SIG-M5 (cell line): ENCODE measurements around the gene GJA3.
A peak's percentile ranks its signal among the peaks of the same experiment; 100 is the strongest.

Experiments used
- DNase-seq: peaks from one replicate; lab custom pipeline; 2025; lab: John Stamatoyannopoulos, UW

GJA3 gene

DNA sequence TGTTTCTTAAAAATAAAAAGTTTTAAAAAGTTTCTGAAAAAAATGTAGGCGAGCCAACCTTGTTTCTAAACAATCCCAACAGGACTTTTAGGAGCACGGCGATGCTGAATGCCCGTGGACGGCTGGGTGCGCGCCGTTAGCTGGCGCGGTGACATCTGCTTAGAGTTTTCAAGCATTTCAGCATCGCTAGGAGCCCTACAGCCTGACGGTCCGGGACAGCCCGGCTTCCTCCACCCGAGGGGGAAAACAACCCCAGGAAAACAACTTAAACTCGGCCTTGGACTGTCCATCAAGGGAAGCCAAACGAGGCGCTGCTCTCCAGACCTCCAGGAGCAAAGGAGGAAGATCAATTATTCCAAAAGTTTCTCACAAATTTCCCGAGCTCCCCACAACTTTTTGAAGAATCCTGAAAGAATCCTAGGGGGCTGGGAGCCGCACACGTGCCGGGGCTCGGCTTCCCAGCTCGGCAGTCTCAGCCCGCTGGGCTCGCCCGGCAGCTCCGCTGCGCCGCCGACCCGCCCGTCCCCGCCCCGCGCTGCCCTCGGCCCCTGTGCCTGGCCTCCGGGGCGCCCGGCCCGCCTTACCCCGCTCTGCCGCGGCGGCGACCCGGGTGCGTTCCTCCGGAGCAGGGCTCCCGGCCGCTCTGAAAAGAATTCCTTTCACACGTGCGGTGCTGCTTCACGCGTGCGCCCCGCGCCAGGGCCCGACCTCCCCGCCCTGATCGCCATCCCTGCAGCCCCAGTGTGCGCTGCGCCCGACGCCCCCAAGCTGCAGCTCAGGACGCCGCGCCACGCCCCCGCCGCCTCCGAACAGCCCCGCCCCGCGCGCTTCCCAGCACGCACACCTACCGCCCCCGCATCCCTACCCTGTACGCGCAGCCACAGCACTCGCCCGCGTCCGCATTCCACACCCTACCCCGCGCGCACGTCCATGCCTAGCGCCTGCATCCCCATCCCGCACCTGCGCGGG is at the start of gene GJA3:
Gene GJA3 (minus strand): TSS at position 747 of the 969 bp plus-strand sequence. CDS start 17,764 bp downstream, outside the sequence.
- DNase-seq, result no peak

DNA sequence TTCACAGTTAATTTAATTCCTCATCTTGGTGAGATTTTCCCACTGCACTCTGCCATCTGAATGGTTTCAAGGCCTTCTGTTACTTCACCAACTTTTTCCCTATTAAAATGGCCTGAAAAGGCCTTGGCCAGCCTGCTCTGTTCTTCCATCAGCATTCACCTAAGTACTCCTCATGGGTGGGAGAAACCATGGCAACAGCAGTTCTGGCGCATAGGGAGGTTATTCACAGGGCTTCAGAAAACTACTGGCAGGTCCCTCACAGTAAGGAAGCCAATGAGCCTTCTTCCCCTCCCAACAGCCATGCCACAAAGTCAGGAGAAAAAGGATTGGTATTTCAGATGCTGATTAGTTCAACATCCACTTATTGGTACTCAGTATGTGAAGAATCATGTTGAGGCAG is 49.1 kb upstream of the GJA3 start:
- no peak for DNase-seq

DNA sequence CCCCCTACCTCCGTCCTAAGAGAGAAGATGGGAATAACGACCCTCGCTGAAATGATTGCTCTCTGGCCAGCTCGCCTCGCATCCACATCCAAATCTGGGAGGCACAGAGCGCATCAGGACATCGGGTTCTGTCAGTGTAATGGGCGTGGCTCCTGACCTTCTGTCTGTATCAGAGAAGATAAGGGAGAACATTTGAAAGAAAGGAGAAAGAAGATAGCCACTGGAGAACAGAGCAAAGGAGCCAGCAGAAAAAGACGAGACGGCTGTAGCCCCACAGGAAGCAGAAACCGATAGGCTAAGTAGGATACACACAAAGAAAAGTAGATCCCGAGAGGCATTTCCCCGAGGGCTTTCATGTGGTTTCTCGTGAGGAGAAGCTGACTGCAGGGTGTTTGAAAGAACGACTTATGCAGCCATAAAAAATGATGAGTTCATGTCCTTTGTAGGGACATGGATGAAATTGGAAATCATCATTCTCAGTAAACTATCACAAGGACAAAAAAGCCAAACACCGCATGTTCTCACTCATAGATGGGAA is 45.9 kb upstream of the GJA3 start:
- no peak for DNase-seq

DNA sequence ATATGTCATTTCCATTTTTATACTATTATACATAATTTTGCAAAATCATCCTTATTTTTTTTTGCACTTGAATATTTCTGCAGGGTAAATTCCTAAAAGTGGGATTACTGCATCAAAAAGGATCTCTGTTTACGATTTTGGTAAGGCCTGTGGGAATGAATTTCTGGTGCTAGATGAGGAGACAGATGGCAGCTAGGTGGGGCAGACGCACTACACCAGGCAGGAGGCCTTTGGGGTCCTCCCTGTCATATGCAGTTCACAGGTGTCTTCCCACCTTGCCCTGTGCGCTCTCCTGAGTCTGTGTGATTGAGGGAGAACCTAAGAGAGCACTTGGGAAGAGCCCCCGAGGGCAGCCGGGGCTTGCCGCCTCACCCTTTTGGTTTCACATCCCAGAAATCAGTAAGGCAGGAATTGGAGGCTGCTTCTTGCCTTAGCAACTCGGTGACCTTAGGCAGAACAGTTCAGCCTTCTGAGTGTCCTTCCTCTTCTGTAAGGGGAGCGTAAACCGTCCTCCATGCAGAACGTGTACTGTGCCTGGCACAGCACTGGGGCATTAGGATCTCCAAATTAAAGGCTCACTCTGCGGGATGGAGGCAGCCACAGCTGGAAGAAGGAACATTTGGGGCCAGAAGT is 45.3 kb upstream of the GJA3 start:
- no peak for DNase-seq

GRCh38 chr13:20198781-20199180 is 37.9 kb upstream of the GJA3 start:
- DNase-seq, result no peak

GRCh38 chr13:20197361-20197834 is 36.5 kb upstream of the GJA3 start:
- no peak for DNase-seq

- no peak for DNase-seq
Observed at GRCh38 chr13:20195801-20196200, 34.9 kb upstream of the GJA3 start.

- no peak for DNase-seq
Observed at GRCh38 chr13:20193907-20194631, 33.2 kb upstream of the GJA3 start.

- no peak for DNase-seq
Observed at GRCh38 chr13:20193162-20193906, 32.5 kb upstream of the GJA3 start.

DNA sequence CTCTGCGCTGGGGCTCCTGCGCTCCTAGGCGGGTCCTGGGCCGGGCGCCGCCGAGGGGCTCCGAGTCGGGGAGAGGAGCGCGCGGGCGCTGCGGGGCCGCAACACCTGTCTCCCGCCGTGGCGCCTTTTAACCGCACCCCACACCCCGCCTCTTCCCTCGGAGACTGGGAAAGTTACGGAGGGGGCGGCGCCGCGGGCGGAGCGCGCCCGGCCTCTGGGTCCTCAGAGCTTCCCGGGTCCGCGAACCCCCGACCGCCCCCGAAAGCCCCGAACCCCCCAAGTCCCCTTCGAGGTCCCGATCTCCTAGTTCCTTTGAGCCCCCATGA is 31.9 kb upstream of the GJA3 start, which contains the start of gene GJB2:
Gene GJB2 (minus strand): TSS at position 103 of the 326 bp plus-strand sequence. CDS start 3,357 bp downstream, outside the sequence.
- no peak for DNase-seq

DNA sequence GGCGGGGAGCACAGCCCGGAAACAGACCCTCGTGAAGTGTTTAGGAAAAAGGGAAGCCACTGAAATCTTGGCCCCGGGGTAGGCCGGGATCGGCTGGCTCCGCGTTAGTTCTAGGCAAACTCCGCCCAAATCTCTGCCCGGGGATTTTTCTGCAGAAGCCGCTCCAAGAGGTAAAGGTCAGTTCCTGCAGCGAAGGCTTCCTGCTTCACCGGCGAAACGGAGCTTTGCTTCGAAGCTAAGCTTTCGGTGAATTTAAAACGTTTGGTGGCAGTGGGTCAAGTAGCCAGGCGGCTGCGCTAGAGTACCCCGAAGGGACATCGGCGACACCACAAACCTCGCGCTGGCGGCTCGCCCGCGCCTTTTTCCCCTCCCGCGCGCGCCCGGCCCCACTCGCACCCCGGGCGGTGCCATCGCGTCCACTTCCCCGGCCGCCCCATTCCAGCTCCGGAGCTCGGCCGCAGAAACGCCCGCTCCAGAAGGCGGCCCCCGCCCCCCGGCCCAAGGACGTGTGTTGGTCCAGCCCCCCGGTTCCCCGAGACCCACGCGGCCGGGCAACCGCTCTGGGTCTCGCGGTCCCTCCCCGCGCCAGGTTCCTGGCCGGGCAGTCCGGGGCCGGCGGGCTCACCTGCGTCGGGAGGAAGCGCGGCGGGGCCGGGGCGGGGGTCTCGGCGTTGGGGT is 31.4 kb upstream of the GJA3 start:
- no peak for DNase-seq

DNA sequence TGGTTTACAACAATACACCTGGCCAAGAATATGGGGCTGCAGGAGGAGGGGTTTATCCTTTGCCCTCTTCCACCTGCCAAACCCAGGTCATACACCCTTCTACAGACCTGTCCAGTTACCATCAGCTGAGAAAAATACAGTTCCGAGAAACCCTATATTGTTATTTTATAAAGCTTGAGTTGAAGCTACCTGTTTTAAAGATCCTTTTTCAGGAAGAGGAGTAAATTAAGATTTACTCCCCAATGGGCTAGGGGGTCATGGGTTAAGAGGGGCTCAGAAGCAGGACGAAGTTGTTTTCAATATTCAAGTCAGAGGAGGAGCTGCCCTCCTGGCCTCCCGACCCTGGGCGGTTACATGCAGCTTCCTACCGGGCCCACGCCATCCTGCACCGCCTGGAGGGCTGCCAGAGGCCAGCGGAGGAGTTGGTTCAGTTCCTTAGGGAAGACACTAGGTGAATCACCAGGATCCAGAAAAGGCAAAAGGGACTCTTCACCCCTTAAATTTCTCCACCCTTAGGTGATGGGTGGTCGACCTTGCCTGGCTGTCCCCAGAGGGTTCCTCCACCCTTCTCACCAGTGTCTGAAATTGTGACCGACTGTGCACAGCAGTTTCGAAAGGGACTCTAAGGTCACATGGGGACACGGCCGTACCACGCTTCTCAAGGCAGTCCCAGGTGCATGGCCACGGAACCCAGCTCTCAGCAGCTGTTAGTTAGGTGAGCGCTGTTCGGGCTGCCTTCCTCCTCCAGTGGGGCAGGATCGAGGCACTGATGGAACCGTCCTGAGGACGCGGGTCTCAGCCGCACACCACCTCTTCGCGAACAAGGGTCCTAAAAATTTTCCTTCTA is 30.7 kb upstream of the GJA3 start:
- DNase-seq, result no peak

DNA sequence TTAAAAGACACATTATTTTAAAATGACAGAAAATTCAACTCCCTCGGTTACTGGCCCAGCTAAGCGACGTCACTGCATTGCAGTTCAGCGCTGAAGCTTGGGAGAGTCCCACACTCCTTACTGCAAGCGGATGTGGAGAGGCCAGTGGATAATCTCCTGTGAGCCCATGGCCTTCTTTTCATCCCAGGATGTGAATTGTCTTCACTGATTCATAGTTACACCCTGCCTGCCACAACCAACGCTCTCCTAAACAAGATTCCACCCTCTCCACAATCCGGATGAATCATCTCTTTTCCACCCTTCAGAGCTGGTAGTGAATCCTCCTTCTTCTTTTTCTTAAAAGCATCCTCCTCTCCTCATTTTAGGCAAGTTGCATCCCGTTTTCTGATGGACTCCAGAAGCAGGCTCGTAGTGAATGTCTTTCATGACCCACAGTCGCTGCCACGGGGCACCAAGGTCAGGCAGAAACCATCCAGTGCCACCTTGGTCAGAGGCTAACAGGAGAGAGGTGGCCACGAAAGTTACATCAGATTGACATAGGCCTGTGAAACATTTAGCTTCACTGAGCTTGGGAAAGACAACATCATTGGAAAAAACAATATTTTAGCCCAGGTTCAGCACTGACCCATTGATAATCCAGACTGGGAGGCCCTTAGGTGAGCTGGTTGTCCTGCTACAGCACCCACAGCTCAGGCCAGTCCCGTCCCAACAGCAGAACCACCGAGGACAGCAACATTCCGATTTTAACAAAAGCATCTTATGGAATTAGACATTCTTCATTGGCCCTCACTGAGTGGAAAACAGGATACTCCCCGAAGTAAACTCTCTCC is 29.8 kb upstream of the GJA3 start:
- DNase-seq, result no peak

DNA sequence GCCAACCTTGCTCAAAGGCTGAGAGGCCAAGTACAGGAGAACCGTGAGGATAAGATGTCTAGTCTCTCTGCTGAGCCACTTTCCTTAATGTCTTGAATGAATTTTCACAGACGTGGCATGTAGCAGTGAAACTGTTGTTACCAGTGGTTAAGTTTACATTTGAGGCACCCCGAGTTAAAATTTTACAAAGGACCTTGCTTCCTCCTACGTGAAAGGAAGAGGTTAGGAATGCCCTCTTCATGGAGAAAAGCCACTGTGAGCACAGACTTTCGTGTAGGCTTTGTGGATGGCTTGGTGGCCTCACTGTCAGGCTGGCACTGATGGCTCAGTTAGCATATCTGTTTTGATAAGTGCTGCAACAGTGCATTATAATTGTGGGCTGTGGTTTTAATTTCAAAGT is 29.2 kb upstream of the GJA3 start:
- DNase-seq, result no peak

DNA sequence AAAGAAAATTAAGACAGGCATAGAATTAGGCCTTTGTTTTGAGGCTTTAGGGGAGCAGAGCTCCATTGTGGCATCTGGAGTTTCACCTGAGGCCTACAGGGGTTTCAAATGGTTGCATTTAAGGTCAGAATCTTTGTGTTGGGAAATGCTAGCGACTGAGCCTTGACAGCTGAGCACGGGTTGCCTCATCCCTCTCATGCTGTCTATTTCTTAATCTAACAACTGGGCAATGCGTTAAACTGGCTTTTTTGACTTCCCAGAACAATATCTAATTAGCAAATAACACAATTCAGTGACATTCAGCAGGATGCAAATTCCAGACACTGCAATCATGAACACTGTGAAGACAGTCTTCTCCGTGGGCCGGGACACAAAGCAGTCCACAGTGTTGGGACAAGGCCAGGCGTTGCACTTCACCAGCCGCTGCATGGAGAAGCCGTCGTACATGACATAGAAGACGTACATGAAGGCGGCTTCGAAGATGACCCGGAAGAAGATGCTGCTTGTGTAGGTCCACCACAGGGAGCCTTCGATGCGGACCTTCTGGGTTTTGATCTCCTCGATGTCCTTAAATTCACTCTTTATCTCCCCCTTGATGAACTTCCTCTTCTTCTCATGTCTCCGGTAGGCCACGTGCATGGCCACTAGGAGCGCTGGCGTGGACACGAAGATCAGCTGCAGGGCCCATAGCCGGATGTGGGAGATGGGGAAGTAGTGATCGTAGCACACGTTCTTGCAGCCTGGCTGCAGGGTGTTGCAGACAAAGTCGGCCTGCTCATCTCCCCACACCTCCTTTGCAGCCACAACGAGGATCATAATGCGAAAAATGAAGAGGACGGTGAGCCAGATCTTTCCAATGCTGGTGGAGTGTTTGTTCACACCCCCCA is 28.1 kb upstream of the GJA3 start:
- peak; percentile 52 for DNase-seq

- DNase-seq, result no peak
Observed at GRCh38 chr13:20186771-20187170, 25.9 kb upstream of the GJA3 start.

GRCh38 chr13:20185366-20186056 is 24.7 kb upstream of the GJA3 start:
- DNase-seq, result no peak
